Measurements from ENCODE around the gene COX11. TPM values are rescaled to one million over a fixed set of nuclear protein-coding genes. Genes with fewer than 3 reads are reported as not detected.

The COX11 gene
- total RNA-seq, 1 experiment from 2014 or later: 87.0 TPM

- TF ChIP-seq, protein P1, sequence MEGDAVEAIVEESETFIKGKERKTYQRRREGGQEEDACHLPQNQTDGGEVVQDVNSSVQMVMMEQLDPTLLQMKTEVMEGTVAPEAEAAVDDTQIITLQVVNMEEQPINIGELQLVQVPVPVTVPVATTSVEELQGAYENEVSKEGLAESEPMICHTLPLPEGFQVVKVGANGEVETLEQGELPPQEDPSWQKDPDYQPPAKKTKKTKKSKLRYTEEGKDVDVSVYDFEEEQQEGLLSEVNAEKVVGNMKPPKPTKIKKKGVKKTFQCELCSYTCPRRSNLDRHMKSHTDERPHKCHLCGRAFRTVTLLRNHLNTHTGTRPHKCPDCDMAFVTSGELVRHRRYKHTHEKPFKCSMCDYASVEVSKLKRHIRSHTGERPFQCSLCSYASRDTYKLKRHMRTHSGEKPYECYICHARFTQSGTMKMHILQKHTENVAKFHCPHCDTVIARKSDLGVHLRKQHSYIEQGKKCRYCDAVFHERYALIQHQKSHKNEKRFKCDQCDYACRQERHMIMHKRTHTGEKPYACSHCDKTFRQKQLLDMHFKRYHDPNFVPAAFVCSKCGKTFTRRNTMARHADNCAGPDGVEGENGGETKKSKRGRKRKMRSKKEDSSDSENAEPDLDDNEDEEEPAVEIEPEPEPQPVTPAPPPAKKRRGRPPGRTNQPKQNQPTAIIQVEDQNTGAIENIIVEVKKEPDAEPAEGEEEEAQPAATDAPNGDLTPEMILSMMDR (IDR thresholded peaks at IDR 0.05): no peak
- TF ChIP-seq TCF7L2 (IDR thresholded peaks at IDR 0.05; ENCODE audit: low read depth, low read length) (no peak), SIN3A (IDR thresholded peaks at IDR 0.05; ENCODE audit: borderline replicate concordance, insufficient read depth, low read depth, low read length) (no peak), POLR2AphosphoS5 (IDR thresholded peaks at IDR 0.05; ENCODE audit: low read depth, low read length) (no peak)
- TF ChIP-seq, protein P2, sequence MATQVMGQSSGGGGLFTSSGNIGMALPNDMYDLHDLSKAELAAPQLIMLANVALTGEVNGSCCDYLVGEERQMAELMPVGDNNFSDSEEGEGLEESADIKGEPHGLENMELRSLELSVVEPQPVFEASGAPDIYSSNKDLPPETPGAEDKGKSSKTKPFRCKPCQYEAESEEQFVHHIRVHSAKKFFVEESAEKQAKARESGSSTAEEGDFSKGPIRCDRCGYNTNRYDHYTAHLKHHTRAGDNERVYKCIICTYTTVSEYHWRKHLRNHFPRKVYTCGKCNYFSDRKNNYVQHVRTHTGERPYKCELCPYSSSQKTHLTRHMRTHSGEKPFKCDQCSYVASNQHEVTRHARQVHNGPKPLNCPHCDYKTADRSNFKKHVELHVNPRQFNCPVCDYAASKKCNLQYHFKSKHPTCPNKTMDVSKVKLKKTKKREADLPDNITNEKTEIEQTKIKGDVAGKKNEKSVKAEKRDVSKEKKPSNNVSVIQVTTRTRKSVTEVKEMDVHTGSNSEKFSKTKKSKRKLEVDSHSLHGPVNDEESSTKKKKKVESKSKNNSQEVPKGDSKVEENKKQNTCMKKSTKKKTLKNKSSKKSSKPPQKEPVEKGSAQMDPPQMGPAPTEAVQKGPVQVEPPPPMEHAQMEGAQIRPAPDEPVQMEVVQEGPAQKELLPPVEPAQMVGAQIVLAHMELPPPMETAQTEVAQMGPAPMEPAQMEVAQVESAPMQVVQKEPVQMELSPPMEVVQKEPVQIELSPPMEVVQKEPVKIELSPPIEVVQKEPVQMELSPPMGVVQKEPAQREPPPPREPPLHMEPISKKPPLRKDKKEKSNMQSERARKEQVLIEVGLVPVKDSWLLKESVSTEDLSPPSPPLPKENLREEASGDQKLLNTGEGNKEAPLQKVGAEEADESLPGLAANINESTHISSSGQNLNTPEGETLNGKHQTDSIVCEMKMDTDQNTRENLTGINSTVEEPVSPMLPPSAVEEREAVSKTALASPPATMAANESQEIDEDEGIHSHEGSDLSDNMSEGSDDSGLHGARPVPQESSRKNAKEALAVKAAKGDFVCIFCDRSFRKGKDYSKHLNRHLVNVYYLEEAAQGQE (IDR thresholded peaks at IDR 0.05; ENCODE audit: insufficient read depth in 1 of 2, low read depth in 2 of 2, low read length in 1 of 2): no peak
- H3K9me3 ChIP-seq (ENCODE audit: control insufficient read depth, insufficient read depth, low read depth, low read length): no peaks in the 10 kb centered on the region
- in situ Hi-C loops (cut with HindIII; ENCODE audit: low pct_unique_long_range_greater_than_20kb, low sequenced_read_pairs): no loop called here
- no peaks in the 10 kb centered on the region for H3K27me3 ChIP-seq (ENCODE audit: control insufficient read depth, insufficient read depth, low read length)
- ATAC-seq (no peak), DNase-seq (ENCODE audit: low read depth, low spot score) (no peak)
- intact Hi-C loops (cut with micrococcal nuclease; ENCODE audit: unreplicated experiment): no loop called here
- H3K4me1 ChIP-seq (ENCODE audit: control insufficient read depth, insufficient read depth, low read length): no peaks in the 10 kb centered on the region
- no peak overlapping the region for H3K4me3 ChIP-seq (ENCODE audit: low read depth in 2 of 2, low read length in 2 of 2)
- no TSS peak for BruUV-seq (replicated peaks)
- H3K36me3 ChIP-seq (ENCODE audit: control insufficient read depth, insufficient read depth, low read length): peaks cover 22% of the 10 kb centered on the region
- ChIA-PET CTCF (no interaction called here), POLR2A (no interaction called here)
- H3K27ac ChIP-seq (ENCODE audit: low read length): no peak overlapping the region
Observed at GRCh38 chr17:54941285-54941684, 27.2 kb downstream of the COX11 start.

GRCh38 chr17:54937426-54937825 lies 31.0 kb downstream of the COX11 start:
- TF ChIP-seq TCF7L2 (IDR thresholded peaks at IDR 0.05; ENCODE audit: low read depth, low read length): no peak
- TF ChIP-seq SIN3A (IDR thresholded peaks at IDR 0.05; ENCODE audit: borderline replicate concordance, insufficient read depth, low read depth, low read length): no peak
- TF ChIP-seq, protein P2 (IDR thresholded peaks at IDR 0.05; ENCODE audit: insufficient read depth in 1 of 2, low read depth in 2 of 2, low read length in 1 of 2): no peak
- TF ChIP-seq POLR2AphosphoS5 (IDR thresholded peaks at IDR 0.05; ENCODE audit: low read depth, low read length): no peak
- TF ChIP-seq, protein P1 (IDR thresholded peaks at IDR 0.05): no peak
- POLR2A ChIA-PET: no interaction called here
- BruUV-seq (replicated peaks): no TSS peak
- Histone ChIP-seq H3K27ac (ENCODE audit: low read length) (no peak overlapping the region), H3K4me1 (ENCODE audit: control insufficient read depth, insufficient read depth, low read length) (no peaks in the 10 kb centered on the region), H3K9me3 (ENCODE audit: control insufficient read depth, insufficient read depth, low read depth, low read length) (no peaks in the 10 kb centered on the region), H3K36me3 (ENCODE audit: control insufficient read depth, insufficient read depth, low read length) (peaks cover 29% of the 10 kb centered on the region), H3K27me3 (ENCODE audit: control insufficient read depth, insufficient read depth, low read length) (no peaks in the 10 kb centered on the region), H3K4me3 (ENCODE audit: low read depth in 2 of 2, low read length in 2 of 2) (no peak overlapping the region)
- CTCF ChIA-PET: no interaction called here
- ATAC-seq (no peak), DNase-seq (ENCODE audit: low read depth, low spot score) (no peak)
- intact Hi-C loops (cut with micrococcal nuclease; ENCODE audit: unreplicated experiment) (no loop called here), in situ Hi-C loops (cut with HindIII; ENCODE audit: low pct_unique_long_range_greater_than_20kb, low sequenced_read_pairs) (no loop called here)
